Stimulated activated CD4-positive, alpha-beta T cell treated with anti-CD3 and anti-CD28 coated beads, Interleukin-2, amount 100 ng/mL, for 24 hours (primary cell): ENCODE measurements around the gene LCE1F.

Experiments used
- DNase-seq, 2 donors: peaks; one replicate each; pipeline ENCODE4 v3.0.0-alpha.2; 2020

Gene LCE1F

DNA sequence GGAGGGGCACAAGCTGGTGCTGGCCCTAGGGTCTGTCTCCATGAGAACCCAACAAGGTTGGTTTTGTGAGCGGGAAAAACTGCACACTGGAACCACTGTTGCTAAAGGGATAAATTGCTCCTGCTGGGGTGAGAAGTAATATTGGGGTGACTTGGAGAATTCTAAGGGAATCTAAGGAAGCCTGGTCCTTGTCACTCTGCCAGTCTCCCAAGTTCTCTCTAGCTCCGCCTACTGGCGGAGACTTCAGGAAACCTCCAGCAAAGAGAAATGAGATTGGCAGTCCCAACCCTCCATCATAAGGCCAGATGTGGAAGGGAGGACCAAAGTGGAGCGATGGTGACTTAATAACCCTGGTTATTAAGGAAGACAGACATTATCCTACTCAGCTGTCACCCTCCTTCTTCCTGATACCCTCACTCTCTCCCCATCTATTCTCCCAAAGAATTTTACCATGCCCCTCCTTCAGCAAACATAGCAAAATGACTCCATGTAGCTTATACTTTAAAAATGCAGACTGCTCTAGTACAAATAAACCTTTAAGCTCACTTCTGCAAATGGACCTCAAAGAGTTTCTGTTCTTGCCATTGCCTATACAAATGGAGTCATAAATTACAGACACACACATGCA lies 2.7 kb downstream of the LCE1F start:
- DNase-seq, result peak in 1 of 2 donors; percentile 17

DNA sequence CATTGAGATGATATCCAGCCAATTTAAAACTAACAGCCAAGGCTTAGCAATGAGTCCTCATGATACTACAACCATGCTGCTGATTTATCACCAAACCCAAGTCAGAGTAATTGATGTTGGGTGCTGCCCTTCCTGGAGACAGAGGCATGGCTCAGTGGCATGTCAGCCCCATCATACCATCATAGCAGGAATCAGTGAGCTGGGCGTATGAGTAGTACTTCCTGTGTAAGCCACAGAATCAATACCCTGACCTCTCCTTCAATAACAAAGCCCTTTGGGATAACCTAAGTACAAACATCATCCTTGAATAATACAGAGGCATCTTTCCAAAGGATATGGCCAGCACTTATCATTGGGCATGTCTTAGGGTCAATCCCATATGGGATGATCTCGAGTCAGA lies 8.2 kb downstream of the LCE1F start:
- DNase-seq, result no peak

DNA sequence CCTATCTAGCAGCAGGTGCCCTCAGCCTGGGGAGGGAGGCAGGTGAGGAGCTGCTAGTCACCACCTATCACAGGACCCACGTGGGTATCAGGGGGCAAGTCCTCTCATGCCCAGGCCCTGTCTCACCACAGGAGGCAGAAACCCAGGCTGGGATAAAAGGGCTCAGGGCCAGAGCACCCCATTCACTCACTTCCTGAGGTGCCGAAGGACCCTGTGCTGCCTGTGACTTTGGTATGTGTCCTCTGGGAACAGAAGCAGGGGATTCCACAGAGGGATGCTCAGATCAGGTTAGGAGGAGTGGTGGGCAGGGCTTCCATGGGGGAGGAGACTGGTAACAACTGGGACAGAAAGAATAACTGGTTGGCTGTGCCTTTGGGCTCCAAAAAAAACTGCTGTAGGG lies 11.1 kb downstream of the LCE1F start, which contains the start of gene LCE1E:
Gene LCE1E (plus strand): TSS at position 181 of the 400 bp plus-strand sequence. CDS start 1,043 bp downstream, outside the sequence.
- no peak for DNase-seq

GRCh38 chr1:152795686-152796085 lies 20.7 kb downstream of the LCE1F start:
- DNase-seq, result no peak

DNA sequence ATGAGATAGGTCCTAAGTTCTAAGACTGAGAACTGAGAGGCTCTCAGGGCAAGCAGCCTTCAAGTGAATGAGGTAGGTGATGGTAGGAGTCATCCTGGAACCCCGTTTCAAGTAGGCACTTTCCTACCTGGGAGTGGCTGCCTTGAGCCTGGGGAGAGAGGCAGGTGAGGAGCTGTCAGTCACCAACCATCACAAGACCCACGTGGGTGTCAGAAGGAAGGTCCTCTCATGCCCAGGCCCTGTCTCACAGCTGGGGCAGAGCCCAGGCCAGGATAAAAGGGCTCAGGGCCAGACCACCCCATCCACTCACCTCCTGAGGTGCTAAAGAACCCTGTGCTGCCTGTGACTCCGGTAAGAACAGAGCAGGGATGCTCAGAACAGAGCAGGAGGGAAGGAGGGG lies 21.5 kb downstream of the LCE1F start, which contains the start of gene LCE1D:
Gene LCE1D (plus strand): TSS at position 301 of the 400 bp plus-strand sequence. CDS start 1,074 bp downstream, outside the sequence.
- no peak for DNase-seq

GRCh38 chr1:152801333-152801732 lies 26.4 kb downstream of the LCE1F start:
- DNase-seq, result no peak

- DNase-seq, result no peak
Observed at GRCh38 chr1:152806576-152806975, 31.6 kb downstream of the LCE1F start, which contains the start of gene LCE1C. LCE1C (minus strand) TSS chr1:152806651; CDS start chr1:152805478, 1,173 bp downstream.

GRCh38 chr1:152811050-152811449 lies 36.1 kb downstream of the LCE1F start:
- DNase-seq, result no peak

DNA sequence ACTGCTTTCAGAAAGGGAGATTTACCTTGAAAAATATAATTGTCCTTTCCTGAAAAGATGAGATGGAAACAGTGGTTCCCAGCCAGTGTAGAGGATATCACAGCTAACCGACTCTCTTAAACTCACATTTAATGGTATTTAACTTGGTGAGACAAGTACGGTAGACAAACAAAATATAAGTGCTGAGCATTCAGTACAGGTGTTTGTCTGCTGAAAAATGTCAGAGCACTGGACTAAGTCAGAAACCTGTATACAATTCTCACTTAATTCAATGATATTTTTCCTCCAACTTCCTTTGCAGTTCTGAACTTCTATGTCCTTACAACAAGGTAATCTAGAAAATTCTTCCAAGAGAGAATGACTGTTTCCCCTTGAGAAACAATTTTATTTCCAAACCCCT lies 36.7 kb downstream of the LCE1F start, which contains the start of gene LCE1B:
Gene LCE1B (plus strand): TSS at position 301 of the 400 bp plus-strand sequence. CDS start 476 bp downstream, outside the sequence.
- no peak for DNase-seq

- no peak for DNase-seq
Observed at GRCh38 chr1:152817309-152817708, 42.4 kb downstream of the LCE1F start.

DNA sequence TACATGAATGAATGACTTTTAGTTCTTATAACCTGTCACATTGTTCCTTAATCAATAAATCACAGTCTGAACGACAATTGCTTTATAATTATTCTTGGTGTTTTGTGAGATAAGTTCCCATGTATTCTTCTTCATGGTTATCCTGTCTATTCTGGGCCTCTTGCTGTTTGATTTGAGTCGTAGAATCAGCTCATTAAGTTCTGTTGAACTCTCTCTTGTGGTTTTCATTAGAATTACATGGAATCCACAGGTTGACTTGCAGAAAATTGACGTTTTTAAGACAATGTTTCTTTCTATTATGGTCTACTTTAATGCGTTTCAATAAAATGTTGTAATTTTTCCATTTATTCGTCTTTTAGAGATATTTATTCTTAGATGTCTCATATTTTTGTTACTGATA lies 48.4 kb downstream of the LCE1F start:
- no peak for DNase-seq

DNA sequence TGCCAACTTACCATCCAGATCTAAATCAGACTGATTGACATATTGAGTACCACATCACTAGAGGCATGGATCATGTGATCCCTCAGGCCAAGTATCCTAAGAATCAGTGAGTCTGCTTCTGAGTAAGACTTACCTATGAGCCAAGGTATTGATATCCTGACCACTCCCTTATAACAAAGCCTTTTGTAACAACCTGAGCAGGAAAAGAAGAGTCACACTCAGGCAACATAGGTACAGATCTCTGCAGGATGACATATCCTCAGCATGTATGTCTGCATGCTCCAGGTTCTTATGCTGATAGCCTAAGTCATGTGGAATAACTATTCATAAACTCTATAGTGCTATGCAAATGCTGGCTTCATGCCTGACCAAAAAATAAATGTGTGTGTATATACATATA lies 50.0 kb downstream of the LCE1F start:
- no peak for DNase-seq
